Caki2 (cell line): ENCODE measurements around the gene ZNF98. TPM values are rescaled to one million over a fixed set of nuclear protein-coding genes. Genes with fewer than 3 reads are reported as not detected.

Experiments used
- DNase-seq: peaks from one replicate; pipeline ENCODE4 v3.0.0-alpha.2; 2015; ENCODE audit warnings: low read depth
- in situ Hi-C: cut with HindIII; loops from 2 replicates; pipeline ENCODE4 v1.10.0; 2016; ENCODE audit warnings: low sequenced_read_pairs, low pct_unique_long_range_greater_than_20kb, mixed read lengths
- total RNA-seq: library from RNA; depleted of rRNA; stranded (reverse); fragments of >200 nt; shearing (Covaris generic); gene quantifications from 2 replicates; pipeline ENCODE4 v1.2.3, GENCODE V29; 2014; ENCODE audit warnings: low replicate concordance; rRNA removed

Gene ZNF98
- total RNA-seq = not detected in 2 replicates

- in situ Hi-C loops = no loop called here
- DNase-seq = no peak
Observed at GRCh38 chr19:22422211-22422610, at the start of gene ZNF98. TSS of gene ZNF98 (minus strand) at chr19:22422346. CDS start at chr19:22422224, 122 bp downstream.

DNA sequence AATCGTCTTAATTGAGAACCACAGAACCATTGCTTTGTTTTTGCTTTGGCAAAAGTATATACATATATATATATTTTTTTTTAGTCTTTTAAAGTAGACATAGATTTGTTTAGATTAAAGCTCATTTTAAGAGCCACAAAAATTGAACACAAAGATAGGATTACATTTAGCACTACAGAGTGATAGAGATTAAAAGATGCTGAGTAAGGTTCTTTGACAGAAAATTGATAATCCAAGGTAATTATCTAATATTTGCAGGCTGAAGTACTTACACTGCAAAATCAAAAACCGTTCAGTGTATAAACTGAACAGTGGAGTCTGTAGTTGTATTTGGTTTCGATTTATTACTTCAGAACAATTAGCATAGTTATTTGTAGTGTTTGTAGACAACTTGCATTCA lies 24.5 kb upstream of the ZNF98 start:
- no peak for DNase-seq
- in situ Hi-C loops = no loop called here

DNA sequence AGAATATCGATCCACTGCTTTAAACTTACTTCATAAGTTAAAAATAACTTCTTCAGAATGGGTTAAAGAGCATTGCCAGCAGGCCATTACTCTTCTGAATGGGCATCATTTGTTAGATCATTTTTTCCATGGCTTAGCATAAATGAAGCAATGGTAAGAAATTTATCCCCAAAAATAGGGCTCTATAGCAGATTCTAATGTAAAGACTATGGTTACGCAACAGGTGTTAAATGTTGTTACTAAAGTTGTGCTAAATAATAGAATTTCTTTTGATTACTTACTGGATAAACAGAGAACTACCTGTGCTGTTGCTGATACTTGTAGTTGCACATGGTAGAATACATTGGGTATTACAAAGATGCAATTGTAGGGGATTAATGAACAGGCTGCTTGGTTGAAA lies 15.9 kb upstream of the ZNF98 start:
- no peak for DNase-seq
- in situ Hi-C loops = no loop called here

- in situ Hi-C loops = no loop called here
- DNase-seq = no peak
Observed at GRCh38 chr19:22427960-22428913, 6.1 kb upstream of the ZNF98 start.

DNA sequence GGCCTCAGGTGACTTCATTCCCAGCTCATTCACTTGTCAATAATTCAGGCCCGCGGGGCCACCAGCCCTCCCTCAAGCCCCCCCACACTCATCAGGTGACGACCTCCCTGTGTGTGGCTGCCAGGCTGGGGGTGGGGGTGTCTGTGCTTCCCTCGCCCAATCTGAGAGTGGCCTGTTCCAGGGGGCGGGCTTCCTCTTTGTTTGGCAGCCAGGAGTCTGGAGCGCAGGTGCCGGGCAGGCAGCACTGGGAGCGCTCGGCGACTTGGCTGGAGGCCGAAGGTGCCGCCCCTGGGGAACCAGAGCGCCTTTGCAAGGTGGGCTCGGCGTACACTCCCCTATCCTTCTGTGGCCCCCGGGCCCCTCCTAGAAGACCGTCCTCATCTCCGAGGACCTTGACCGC lies 5.4 kb upstream of the ZNF98 start:
- DNase-seq = no peak
- in situ Hi-C loops = no loop called here

GRCh38 chr19:22426901-22427300 lies 4.8 kb upstream of the ZNF98 start:
- DNase-seq = no peak
- in situ Hi-C loops = no loop called here

- DNase-seq = no peak
- in situ Hi-C loops = no loop called here
Observed at GRCh38 chr19:22421797-22422196, 349 bp downstream of the ZNF98 start.

DNA sequence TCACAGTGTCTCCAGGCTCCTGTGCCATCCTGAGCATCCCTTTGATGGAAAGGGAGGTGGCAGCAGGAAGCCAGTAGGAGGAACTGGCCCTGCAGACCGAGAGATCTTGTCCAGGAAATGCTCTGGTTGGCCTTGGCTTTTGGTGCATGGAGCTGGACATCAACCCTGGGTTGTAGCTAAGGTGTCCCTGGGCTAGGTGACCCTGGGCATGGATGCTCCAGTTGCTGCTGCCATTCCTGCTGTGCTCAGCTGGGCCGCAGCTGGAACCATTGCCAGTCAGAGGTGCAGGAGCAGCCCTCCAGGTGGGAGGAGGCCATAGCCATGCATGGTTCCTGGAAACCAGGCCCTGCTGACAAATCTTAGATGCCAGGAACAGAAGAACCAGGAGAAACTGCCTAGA lies 67.5 kb downstream of the ZNF98 start:
- no peak for DNase-seq
- in situ Hi-C loops = no loop called here

Other genes with a start within 250 kb of the ZNF98 start
- gene ZNF676, start 225.4 kb downstream of the ZNF98 start, total RNA-seq = not detected in 2 replicates
- not detected in 2 replicates for gene ZNF729, start 135.9 kb downstream of the ZNF98 start, total RNA-seq
- gene ZNF492, start 212.0 kb upstream of the ZNF98 start, total RNA-seq = not detected in 2 replicates